ENCODE results near the gene KRT74. TPM values are rescaled to one million over a fixed set of nuclear protein-coding genes. Genes with fewer than 3 reads are reported as not detected.

KRT74 gene
- total RNA-seq, 2 experiments from 2014 or later = not detected

DNA sequence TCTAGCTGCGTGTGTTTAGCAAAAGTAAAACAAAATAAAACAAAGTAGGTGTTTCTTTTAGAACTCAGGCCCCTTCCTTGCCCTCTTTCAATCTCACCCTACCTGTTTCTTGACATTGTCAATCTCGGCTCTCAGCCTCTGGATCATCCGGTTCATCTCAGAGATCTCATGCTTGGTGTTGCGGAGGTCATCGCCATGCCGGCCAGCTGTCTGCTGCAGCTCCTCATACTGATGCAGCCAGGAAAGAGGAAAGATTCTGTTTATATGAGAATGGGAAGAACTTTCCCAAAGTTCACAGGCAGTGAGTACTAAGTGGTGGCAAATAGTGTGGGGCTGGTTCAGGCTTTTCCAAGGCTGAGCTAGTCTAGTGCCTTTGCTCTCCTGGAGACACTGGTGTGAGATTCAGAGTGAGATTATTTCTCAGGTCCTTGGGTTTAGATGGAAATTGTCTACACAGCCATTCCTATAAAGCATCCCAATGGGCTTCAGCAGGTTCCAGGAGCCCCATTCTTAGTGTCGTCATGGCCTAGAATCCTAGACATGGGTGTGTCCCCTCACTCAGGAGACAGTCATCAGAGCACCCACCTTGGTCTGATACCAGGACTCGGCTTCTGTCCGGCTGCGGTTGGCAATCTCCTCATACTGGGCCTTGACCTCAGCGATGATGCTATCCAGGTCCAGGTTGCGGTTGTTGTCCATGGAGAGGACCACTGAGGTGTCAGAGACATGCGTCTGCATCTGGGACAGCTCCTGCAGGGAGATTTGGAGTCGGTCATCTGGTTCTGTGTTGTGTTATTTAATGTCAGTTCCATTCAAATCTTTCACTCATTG is 56.4 kb downstream of the KRT74 start:
- Histone ChIP-seq H3K9me2 (ENCODE audit: insufficient read depth, low read length) (no peaks in the 10 kb centered on the region), H3K36me3 (ENCODE audit: insufficient read depth, low read length) (no peaks in the 10 kb centered on the region), H2AFZ (ENCODE audit: low read length) (no peak overlapping the region), H3K9me3 (ENCODE audit: low read length) (no peaks in the 10 kb centered on the region), H3K79me2 (ENCODE audit: insufficient read depth, low read depth, low read length) (no peaks in the 10 kb centered on the region), H4K20me1 (ENCODE audit: insufficient read depth, low read length) (no peaks in the 10 kb centered on the region), H3K4me2 (ENCODE audit: low read length) (no peak overlapping the region), H3K4me1 (ENCODE audit: insufficient read depth, low read length, poor library complexity, severe bottlenecking) (no peaks in the 10 kb centered on the region), H3K4me3 (ENCODE audit: low read depth, low read length, poor library complexity, severe bottlenecking) (no peak overlapping the region), H3K27ac (ENCODE audit: low read depth, low read length, poor library complexity, severe bottlenecking) (no peak overlapping the region)
- no TSS peak for BruUV-seq (replicated peaks)
- CTCF ChIA-PET (ENCODE audit: unreplicated experiment) = no interaction called here
- TF ChIP-seq CTCF (conservative IDR thresholded peaks at IDR 0.05; ENCODE audit: low read length) = no peak
- TF ChIP-seq EZH2phosphoT487 (IDR thresholded peaks at IDR 0.05; ENCODE audit: borderline replicate concordance, low read depth, low read length) = no peak
- intact Hi-C loops (cut with micrococcal nuclease; ENCODE audit: unreplicated experiment) = no loop called here
- no peak for DNase-seq (ENCODE audit: low spot score)
- POLR2A ChIA-PET = no interaction called here

- 0 out of 2 replicates have a peak, but pooled peaks cover 5% of the 10 kb centered on the region for H3K9me3 ChIP-seq (ENCODE audit: low read length)
- H3K79me2 ChIP-seq (ENCODE audit: insufficient read depth, low read depth, low read length) = no peaks in the 10 kb centered on the region
- TF ChIP-seq CTCF (conservative IDR thresholded peaks at IDR 0.05; ENCODE audit: low read length) = no peak
- no peak for TF ChIP-seq EZH2phosphoT487 (IDR thresholded peaks at IDR 0.05; ENCODE audit: borderline replicate concordance, low read depth, low read length)
- no peaks in the 10 kb centered on the region for H3K9me2 ChIP-seq (ENCODE audit: insufficient read depth, low read length)
- no TSS peak for BruUV-seq (replicated peaks)
- no peak overlapping the region for H3K4me2 ChIP-seq (ENCODE audit: low read length)
- CTCF ChIA-PET (ENCODE audit: unreplicated experiment) = no interaction called here
- no peaks in the 10 kb centered on the region for H4K20me1 ChIP-seq (ENCODE audit: insufficient read depth, low read length)
- POLR2A ChIA-PET = no interaction called here
- no peaks in the 10 kb centered on the region for H3K36me3 ChIP-seq (ENCODE audit: insufficient read depth, low read length)
- H2AFZ ChIP-seq (ENCODE audit: low read length) = no peak overlapping the region
- no peak for DNase-seq (ENCODE audit: low spot score)
- no peaks in the 10 kb centered on the region for H3K4me1 ChIP-seq (ENCODE audit: insufficient read depth, low read length, poor library complexity, severe bottlenecking)
- intact Hi-C loops (cut with micrococcal nuclease; ENCODE audit: unreplicated experiment) = no loop called here
- no peak overlapping the region for H3K27ac ChIP-seq (ENCODE audit: low read depth, low read length, poor library complexity, severe bottlenecking)
- H3K4me3 ChIP-seq (ENCODE audit: low read depth, low read length, poor library complexity, severe bottlenecking) = no peak overlapping the region
These were observed 57.5 kb downstream of the KRT74 start for GRCh38 chr12:52515927-52516831.

Other genes with a start within 250 kb of the KRT74 start
- not detected in 2 replicates for gene KRT85, start 206.4 kb downstream of the KRT74 start, total RNA-seq (2014; rRNA removed; shearing (Covaris generic))
- not detected in 2 replicates for gene KRT85, start 206.4 kb downstream of the KRT74 start, total RNA-seq (2022)
- not detected in 2 replicates for gene KRT84, start 188.2 kb downstream of the KRT74 start, total RNA-seq (2014; rRNA removed; shearing (Covaris generic))
- gene KRT84, start 188.2 kb downstream of the KRT74 start, total RNA-seq (2022) = not detected in 2 replicates
- gene KRT82, start 167.5 kb downstream of the KRT74 start, total RNA-seq (2014; rRNA removed; shearing (Covaris generic)) = not detected in 2 replicates
- not detected in 2 replicates for gene KRT82, start 167.5 kb downstream of the KRT74 start, total RNA-seq (2022)
- not detected in 2 replicates for gene KRT75, start 139.5 kb downstream of the KRT74 start, total RNA-seq (2014; rRNA removed; shearing (Covaris generic))
- gene KRT75, start 139.5 kb downstream of the KRT74 start, total RNA-seq (2022) = not detected in 2 replicates
- gene KRT6B, start 121.7 kb downstream of the KRT74 start, total RNA-seq (2014; rRNA removed; shearing (Covaris generic)) = not detected in 2 replicates
- not detected in 2 replicates for gene KRT6B, start 121.7 kb downstream of the KRT74 start, total RNA-seq (2022)
- gene KRT6C, start 100.0 kb downstream of the KRT74 start, total RNA-seq (2014; rRNA removed; shearing (Covaris generic)) = not detected in 2 replicates
- not detected in 2 replicates for gene KRT6C, start 100.0 kb downstream of the KRT74 start, total RNA-seq (2022)
- not detected in 2 replicates for gene KRT6A, start 80.6 kb downstream of the KRT74 start, total RNA-seq (2014; rRNA removed; shearing (Covaris generic))
- 0.74 and 1.2 TPM in 2 replicates for gene KRT6A, start 80.6 kb downstream of the KRT74 start, total RNA-seq (2022)
- gene KRT5, start 53.4 kb downstream of the KRT74 start, total RNA-seq (2014; rRNA removed; shearing (Covaris generic)) = not detected in 2 replicates
- gene KRT5, start 53.4 kb downstream of the KRT74 start, total RNA-seq (2022) = 0.74 and 0.91 TPM in 2 replicates
- gene KRT71, start 20.7 kb downstream of the KRT74 start, total RNA-seq (2014; rRNA removed; shearing (Covaris generic)) = not detected in 2 replicates
- not detected in 2 replicates for gene KRT71, start 20.7 kb downstream of the KRT74 start, total RNA-seq (2022)
- gene KRT72, start 27.6 kb upstream of the KRT74 start, total RNA-seq (2014; rRNA removed; shearing (Covaris generic)) = not detected in 2 replicates
- not detected in 2 replicates for gene KRT72, start 27.6 kb upstream of the KRT74 start, total RNA-seq (2022)
- gene KRT73, start 44.7 kb upstream of the KRT74 start, total RNA-seq (2014; rRNA removed; shearing (Covaris generic)) = not detected in 2 replicates
- not detected in 2 replicates for gene KRT73, start 44.7 kb upstream of the KRT74 start, total RNA-seq (2022)
- gene KRT2, start 78.4 kb upstream of the KRT74 start, total RNA-seq (2014; rRNA removed; shearing (Covaris generic)) = not detected in 2 replicates
- not detected in 2 replicates for gene KRT2, start 78.4 kb upstream of the KRT74 start, total RNA-seq (2022)
- not detected in 2 replicates for gene KRT1, start 106.6 kb upstream of the KRT74 start, total RNA-seq (2014; rRNA removed; shearing (Covaris generic))
- gene KRT1, start 106.6 kb upstream of the KRT74 start, total RNA-seq (2022) = not detected in 2 replicates
- gene KRT77, start 129.7 kb upstream of the KRT74 start, total RNA-seq (2014; rRNA removed; shearing (Covaris generic)) = not detected in 2 replicates
- not detected in 2 replicates for gene KRT77, start 129.7 kb upstream of the KRT74 start, total RNA-seq (2022)
- gene KRT76, start 203.5 kb upstream of the KRT74 start, total RNA-seq (2014; rRNA removed; shearing (Covaris generic)) = not detected in 2 replicates
- not detected in 2 replicates for gene KRT76, start 203.5 kb upstream of the KRT74 start, total RNA-seq (2022)
- gene KRT3, start 222.3 kb upstream of the KRT74 start, total RNA-seq (2014; rRNA removed; shearing (Covaris generic)) = not detected in 2 replicates
- not detected in 2 replicates for gene KRT3, start 222.3 kb upstream of the KRT74 start, total RNA-seq (2022)
- gene KRT4, start 240.3 kb upstream of the KRT74 start, total RNA-seq (2014; rRNA removed; shearing (Covaris generic)) = not detected in 2 replicates
- gene KRT4, start 240.3 kb upstream of the KRT74 start, total RNA-seq (2022) = not detected in 2 replicates